ENCODE results near the gene FOXP1.

Gene FOXP1

GRCh38 chr3:71075494-71075893, 508.0 kb downstream of the FOXP1 start:
- no peak for DNase-seq (ENCODE audit: extremely low spot score)
- ChIA-PET POLR2A (no interaction called here), CTCF (no interaction called here)
- TF ChIP-seq SUZ12 (IDR thresholded peaks at IDR 0.05) (no peak), FOXA1 (IDR thresholded peaks at IDR 0.05) (no peak), SP1 (IDR thresholded peaks at IDR 0.05) (no peak), LEF1 (IDR thresholded peaks at IDR 0.05; ENCODE audit: borderline replicate concordance) (no peak), ELF4 (IDR thresholded peaks at IDR 0.05) (no peak), FOXM1 (IDR thresholded peaks at IDR 0.05; ENCODE audit: borderline replicate concordance) (no peak), CTBP1 (IDR thresholded peaks at IDR 0.05; ENCODE audit: borderline replicate concordance) (no peak), TARDBP (IDR thresholded peaks at IDR 0.05) (no peak), L3MBTL2 (conservative IDR thresholded peaks at IDR 0.05) (no peak)

GRCh38 chr3:71074423-71074822, 509.1 kb downstream of the FOXP1 start:
- no peak for DNase-seq (ENCODE audit: extremely low spot score)
- CTCF ChIA-PET: no interaction called here
- TF ChIP-seq ELF4 (IDR thresholded peaks at IDR 0.05) (no peak), L3MBTL2 (conservative IDR thresholded peaks at IDR 0.05) (no peak), BHLHE40 (IDR thresholded peaks at IDR 0.05; ENCODE audit: borderline replicate concordance) (no peak), CTBP1 (IDR thresholded peaks at IDR 0.05; ENCODE audit: borderline replicate concordance) (no peak), SP1 (IDR thresholded peaks at IDR 0.05) (no peak), PKNOX1 (IDR thresholded peaks at IDR 0.05) (no peak), FOXM1 (IDR thresholded peaks at IDR 0.05; ENCODE audit: borderline replicate concordance) (no peak), ARNT (IDR thresholded peaks at IDR 0.05) (no peak), HDGF (IDR thresholded peaks at IDR 0.05; ENCODE audit: borderline replicate concordance) (no peak), SUZ12 (IDR thresholded peaks at IDR 0.05) (no peak), ZNF384 (IDR thresholded peaks at IDR 0.05) (no peak), TARDBP (IDR thresholded peaks at IDR 0.05) (no peak), FOXA1 (IDR thresholded peaks at IDR 0.05) (no peak), NFRKB (IDR thresholded peaks at IDR 0.05) (no peak)
- POLR2A ChIA-PET: no interaction called here

- ChIA-PET POLR2A (no interaction called here), CTCF (no interaction called here)
- no peak for TF ChIP-seq SP1 (IDR thresholded peaks at IDR 0.05)
- TF ChIP-seq HDGF (IDR thresholded peaks at IDR 0.05; ENCODE audit: borderline replicate concordance): no peak
- TF ChIP-seq L3MBTL2 (conservative IDR thresholded peaks at IDR 0.05): no peak
- no peak for TF ChIP-seq FOXA1 (IDR thresholded peaks at IDR 0.05)
- TF ChIP-seq NFRKB (IDR thresholded peaks at IDR 0.05): no peak
- TF ChIP-seq FOXK2 (IDR thresholded peaks at IDR 0.05): no peak
- no peak for TF ChIP-seq BHLHE40 (IDR thresholded peaks at IDR 0.05; ENCODE audit: borderline replicate concordance)
- TF ChIP-seq ELF4 (IDR thresholded peaks at IDR 0.05): no peak
- TF ChIP-seq LEF1 (IDR thresholded peaks at IDR 0.05; ENCODE audit: borderline replicate concordance): no peak
- TF ChIP-seq CTBP1 (IDR thresholded peaks at IDR 0.05; ENCODE audit: borderline replicate concordance): no peak
- no peak for TF ChIP-seq ARNT (IDR thresholded peaks at IDR 0.05)
- no peak for TF ChIP-seq PKNOX1 (IDR thresholded peaks at IDR 0.05)
- no peak for TF ChIP-seq ZNF384 (IDR thresholded peaks at IDR 0.05)
- TF ChIP-seq FOXM1 (IDR thresholded peaks at IDR 0.05; ENCODE audit: borderline replicate concordance): no peak
- no peak for TF ChIP-seq SUZ12 (IDR thresholded peaks at IDR 0.05)
- TF ChIP-seq TARDBP (IDR thresholded peaks at IDR 0.05): no peak
- DNase-seq (ENCODE audit: extremely low spot score): no peak
These were observed 510.5 kb downstream of the FOXP1 start for GRCh38 chr3:71072986-71073385.

GRCh38 chr3:71072287-71072686, 511.2 kb downstream of the FOXP1 start:
- TF ChIP-seq FOXK2 (IDR thresholded peaks at IDR 0.05): no peak
- TF ChIP-seq FOXA1 (IDR thresholded peaks at IDR 0.05): no peak
- CTCF ChIA-PET: no interaction called here
- no peak for DNase-seq (ENCODE audit: extremely low spot score)
- POLR2A ChIA-PET: no interaction called here

GRCh38 chr3:71070497-71071463, 512.7 kb downstream of the FOXP1 start:
- no peak for TF ChIP-seq SP1 (IDR thresholded peaks at IDR 0.05)
- TF ChIP-seq PKNOX1 (IDR thresholded peaks at IDR 0.05): no peak
- no peak for TF ChIP-seq HDGF (IDR thresholded peaks at IDR 0.05; ENCODE audit: borderline replicate concordance)
- TF ChIP-seq TARDBP (IDR thresholded peaks at IDR 0.05): no peak
- no peak for TF ChIP-seq LEF1 (IDR thresholded peaks at IDR 0.05; ENCODE audit: borderline replicate concordance)
- no peak for TF ChIP-seq BHLHE40 (IDR thresholded peaks at IDR 0.05; ENCODE audit: borderline replicate concordance)
- TF ChIP-seq NFRKB (IDR thresholded peaks at IDR 0.05): no peak
- no peak for TF ChIP-seq L3MBTL2 (conservative IDR thresholded peaks at IDR 0.05)
- TF ChIP-seq FOXA1 (IDR thresholded peaks at IDR 0.05): no peak
- TF ChIP-seq ARNT (IDR thresholded peaks at IDR 0.05): no peak
- no peak for TF ChIP-seq FOXK2 (IDR thresholded peaks at IDR 0.05)
- TF ChIP-seq ZNF384 (IDR thresholded peaks at IDR 0.05): no peak
- TF ChIP-seq CTBP1 (IDR thresholded peaks at IDR 0.05; ENCODE audit: borderline replicate concordance): no peak
- no peak for TF ChIP-seq FOXM1 (IDR thresholded peaks at IDR 0.05; ENCODE audit: borderline replicate concordance)
- ChIA-PET CTCF (interaction anchor here (0.6 to 0.7 kb wide), 3 partner anchors 31 to 346 kb away, joined by 3 to 6 read pairs (median 5); no protein-coding TSS in a partner anchor), POLR2A (no interaction called here)
- DNase-seq (ENCODE audit: extremely low spot score): no peak

- peak; percentile 62 for DNase-seq (ENCODE audit: extremely low spot score)
- ChIA-PET CTCF (interaction anchor here (0.7 kb wide), 1 partner anchor 41 kb away, joined by 3 read pairs; no protein-coding TSS in a partner anchor), POLR2A (no interaction called here)
- TF ChIP-seq SP1 (IDR thresholded peaks at IDR 0.05) (no peak), ELF4 (IDR thresholded peaks at IDR 0.05) (no peak), HDGF (IDR thresholded peaks at IDR 0.05; ENCODE audit: borderline replicate concordance) (no peak), ZNF384 (IDR thresholded peaks at IDR 0.05) (no peak), L3MBTL2 (conservative IDR thresholded peaks at IDR 0.05) (no peak), CTBP1 (IDR thresholded peaks at IDR 0.05; ENCODE audit: borderline replicate concordance) (no peak), NFRKB (IDR thresholded peaks at IDR 0.05) (no peak), FOXK2 (IDR thresholded peaks at IDR 0.05) (no peak), FOXM1 (IDR thresholded peaks at IDR 0.05; ENCODE audit: borderline replicate concordance) (no peak), LEF1 (IDR thresholded peaks at IDR 0.05; ENCODE audit: borderline replicate concordance) (no peak), PKNOX1 (IDR thresholded peaks at IDR 0.05) (no peak; the same call in 1 of the 2 replicates), FOXA1 (IDR thresholded peaks at IDR 0.05) (no peak)
These were observed 513.7 kb downstream of the FOXP1 start for GRCh38 chr3:71069797-71070196.

All from HEK293T (cell line).